HepG2 (cell line): ENCODE results near the gene NOL4L. TPM values are rescaled to one million over a fixed set of nuclear protein-coding genes. Genes with fewer than 3 reads are reported as not detected.
A peak's percentile ranks its signal among the peaks of the same experiment; 100 is the strongest.

ENCODE experiments used
- AHR ChIP-seq: IDR thresholded peaks from 2 replicates; pipeline ENCODE4 v1.6.1; 2018; ENCODE audit warnings: missing genetic modification reagents, missing compliant biosample characterization
- AKNA ChIP-seq: sonication (generic); formaldehyde crosslinking; IDR thresholded peaks from 2 replicates; pipeline ENCODE4 v1.4.0; 2020; ENCODE audit warnings: missing genetic modification reagents, borderline replicate concordance
- CREB3 ChIP-seq: sonication (generic); formaldehyde crosslinking; IDR thresholded peaks from 2 replicates; pipeline ENCODE4 v1.5.0; 2020; ENCODE audit warnings: missing genetic modification reagents
- ELF4 ChIP-seq: sonication (generic); formaldehyde crosslinking; IDR thresholded peaks from 2 replicates; pipeline ENCODE4 v1.5.0; 2020; ENCODE audit warnings: missing genetic modification reagents, mild to moderate bottlenecking, moderate library complexity, borderline replicate concordance
- FOXP4 ChIP-seq: sonication (generic); formaldehyde crosslinking; IDR thresholded peaks from 2 replicates; pipeline ENCODE4 v1.4.0; 2020; ENCODE audit warnings: missing genetic modification reagents
- GLI4 ChIP-seq: sonication (generic); formaldehyde crosslinking; IDR thresholded peaks from 2 replicates; pipeline ENCODE4 v1.5.1; 2020; ENCODE audit warnings: missing genetic modification reagents, mild to moderate bottlenecking, moderate library complexity, borderline replicate concordance
- JUN ChIP-seq: sonication (generic); formaldehyde crosslinking; IDR thresholded peaks from 2 replicates; pipeline ENCODE4 v1.4.0; 2020; ENCODE audit warnings: mild to moderate bottlenecking, missing genetic modification reagents
- MTA3 ChIP-seq: sonication (generic); formaldehyde crosslinking; IDR thresholded peaks from 2 replicates; pipeline ENCODE4 v1.4.0; 2020; ENCODE audit warnings: missing genetic modification reagents
- SP5 ChIP-seq: IDR thresholded peaks from 2 replicates; pipeline ENCODE4 v1.6.1; 2016; ENCODE audit warnings: low read depth, borderline replicate concordance
- SYNCRIP ChIP-seq: fragments of 200-400 bp; formaldehyde crosslinking; IDR thresholded peaks from 2 replicates; pipeline ENCODE4 v1.6.1; 2018; ENCODE audit warnings: mild to moderate bottlenecking, low read depth, low read length; ENCODE audit not compliant: insufficient read depth
- ZFP41 ChIP-seq: sonication (generic); formaldehyde crosslinking; IDR thresholded peaks from 2 replicates; pipeline ENCODE4 v1.4.0; 2020; ENCODE audit warnings: mild to moderate bottlenecking, missing genetic modification reagents, borderline replicate concordance
- ZNF224 ChIP-seq: sonication (generic); formaldehyde crosslinking; IDR thresholded peaks from 2 replicates; pipeline ENCODE4 v1.5.0; 2020; ENCODE audit warnings: mild to moderate bottlenecking, missing genetic modification reagents
- ZNF281 ChIP-seq: sonication (generic); formaldehyde crosslinking; IDR thresholded peaks from 2 replicates; pipeline ENCODE4 v1.4.0; 2020; ENCODE audit warnings: missing genetic modification reagents, borderline replicate concordance
- ZNF547 ChIP-seq: sonication (generic); formaldehyde crosslinking; IDR thresholded peaks from 2 replicates; pipeline ENCODE4 v1.5.1; 2020; ENCODE audit warnings: mild to moderate bottlenecking, missing genetic modification reagents
- ZNF572 ChIP-seq: sonication (generic); formaldehyde crosslinking; IDR thresholded peaks from 2 replicates; pipeline ENCODE4 v1.5.1; 2020; ENCODE audit warnings: mild to moderate bottlenecking, missing genetic modification reagents
- ZNF891 ChIP-seq: sonication (generic); formaldehyde crosslinking; IDR thresholded peaks from 2 replicates; pipeline ENCODE4 v1.5.0; 2020; ENCODE audit warnings: mild to moderate bottlenecking, missing genetic modification reagents
- polyA plus RNA-seq, 8 experiments: library from polyadenylated mRNA; depleted of rRNA in 3 of 8; stranded (reverse) in 7 of 8; unstranded in 1 of 8; fragments of >200 nt; fragmentation: Illumina TruSeq in 4 of 8; extraction: Trizol in 4 of 8; gene quantifications; 2 replicates each; pipeline versions ENCODE4 v1.2.1 to v1.2.3, GENCODE V29; 2011 to 2016; ENCODE audit warnings: low read depth in 4 of 8, missing spikeins in 1 of 8, mixed read lengths in 1 of 8; ENCODE audit not compliant: insufficient read depth in 1 of 8
- total RNA-seq, 5 experiments: library from RNA; depleted of rRNA; stranded (reverse); fragments of >200 nt; fragmentation: Illumina TruSeq; extraction: Trizol; gene quantifications; 2 replicates each; pipeline ENCODE4 v1.2.3, GENCODE V29; 2016; ENCODE audit warnings: low read depth in 1 of 5

NOL4L gene
- total and polyA plus RNA-seq, 2 of the 13 experiments (the other 11 are each of a cell fraction or from before 2014, with no cell fraction given), result 16.6 to 35.4 TPM

GRCh38 chr20:32537657-32538525 lies 47.2 kb downstream of the NOL4L start (continued):
- no peak; the same call in 1 of the 2 replicates for TF ChIP-seq ZNF281 (CRISPR knock-in tag)
- TF ChIP-seq ZNF572 (CRISPR knock-in tag), result peak; percentile 93; the same call in 1 of the 2 replicates
- TF ChIP-seq AHR (CRISPR knock-in tag), result 0 out of 2 replicates have a peak, but pooled peaks have one; percentile 15
- TF ChIP-seq FOXP4 (CRISPR knock-in tag), result no peak; the same call in 1 of the 2 replicates
- TF ChIP-seq SYNCRIP, result no peak
- no peak for TF ChIP-seq ZNF547 (CRISPR knock-in tag)
- TF ChIP-seq ZFP41 (CRISPR knock-in tag), result peak; percentile 73; the same call in 1 of the 2 replicates
- TF ChIP-seq MTA3 (CRISPR knock-in tag), result no peak
- TF ChIP-seq ZNF224 (CRISPR knock-in tag), result no peak
- no peak for TF ChIP-seq SP5 (CRISPR knock-in tag)
- no peak for TF ChIP-seq JUN (CRISPR knock-in tag)
- no peak for TF ChIP-seq CREB3 (CRISPR knock-in tag)
- TF ChIP-seq ZNF891 (CRISPR knock-in tag), result no peak
- TF ChIP-seq GLI4 (CRISPR knock-in tag), result 0 out of 2 replicates have a peak, but pooled peaks have one; percentile 64
- TF ChIP-seq ELF4, result no peak
- no peak for TF ChIP-seq AKNA (CRISPR knock-in tag)
